GM12892 (cell line): ENCODE results near the gene KCNIP3.

Experiments
- POLR2A ChIP-seq: IDR thresholded peaks from 2 replicates; pipeline ENCODE4 v1.6.1; 2011; ENCODE audit warnings: low read depth, low read length, control low read depth
- POLR2AphosphoS5 ChIP-seq: IDR thresholded peaks from 2 replicates; pipeline ENCODE4 v1.6.1; 2011; ENCODE audit warnings: low read depth, low read length, control low read depth
- TAF1 ChIP-seq: IDR thresholded peaks from 2 replicates; pipeline ENCODE4 v1.6.1; 2011; ENCODE audit warnings: low read depth, mild to moderate bottlenecking, control low read depth, low read length, borderline replicate concordance

GRCh38 chr2:95320344-95320712, 23.2 kb downstream of the KCNIP3 start:
- TF ChIP-seq POLR2AphosphoS5, result no peak
- TF ChIP-seq POLR2A, result no peak
- TF ChIP-seq TAF1, result no peak
